Measurements from ENCODE around the gene ERBB4. TPM values are rescaled to one million over a fixed set of nuclear protein-coding genes. Genes with fewer than 3 reads are reported as not detected.
"Not testable (repeated sequence)": the region's sequence is repeated elsewhere in the genome, so short reads cannot be mapped to it uniquely, and the experiment has no call there.

ERBB4 gene
- polyA plus RNA-seq, 2 of the 4 experiments (the other 2 are of a cell fraction), result not detected

DNA sequence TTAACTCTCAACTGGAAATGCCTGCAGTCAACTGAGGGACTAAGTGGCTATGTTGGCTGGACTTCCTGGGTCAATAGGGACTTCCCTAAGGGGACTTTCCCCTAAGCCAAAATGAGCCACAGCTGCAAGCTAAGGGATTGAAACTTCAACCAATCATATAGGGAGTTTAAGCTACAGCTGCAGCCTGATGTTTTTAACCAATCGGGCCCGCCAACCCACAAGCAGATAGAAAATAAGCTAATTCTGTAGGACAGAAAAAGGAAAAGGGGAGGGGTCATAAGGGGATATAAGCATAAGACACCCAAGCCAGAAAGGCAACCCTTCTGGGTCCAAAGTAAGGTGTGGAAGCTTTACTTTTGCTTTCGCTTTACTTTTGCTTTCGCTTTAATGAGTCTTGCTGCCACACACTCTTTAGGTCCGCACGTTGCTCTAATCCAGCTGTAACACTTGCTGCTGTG lies 927.5 kb downstream of the ERBB4 start (continued):
- TF ChIP-seq, protein P1, sequence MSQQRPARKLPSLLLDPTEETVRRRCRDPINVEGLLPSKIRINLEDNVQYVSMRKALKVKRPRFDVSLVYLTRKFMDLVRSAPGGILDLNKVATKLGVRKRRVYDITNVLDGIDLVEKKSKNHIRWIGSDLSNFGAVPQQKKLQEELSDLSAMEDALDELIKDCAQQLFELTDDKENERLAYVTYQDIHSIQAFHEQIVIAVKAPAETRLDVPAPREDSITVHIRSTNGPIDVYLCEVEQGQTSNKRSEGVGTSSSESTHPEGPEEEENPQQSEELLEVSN (IDR thresholded peaks at IDR 0.05; ENCODE audit: borderline replicate concordance, low read depth), result no peak
- TF ChIP-seq CBX2 (IDR thresholded peaks at IDR 0.05; ENCODE audit: borderline replicate concordance, low read depth) (no peak), RNF2 (IDR thresholded peaks at IDR 0.05; ENCODE audit: borderline replicate concordance, low read depth) (no peak), CHD4 (IDR thresholded peaks at IDR 0.05; ENCODE audit: borderline replicate concordance) (no peak)

GRCh38 chr2:211609127-211609526 lies 929.5 kb downstream of the ERBB4 start:
- Histone ChIP-seq H3K4me2 (no peak overlapping the region), H3K4me3 (no peak overlapping the region), H3K27ac (no peak overlapping the region), H3K4me1 (no peaks in the 10 kb centered on the region), H3K9me3 (no peaks in the 10 kb centered on the region)
- TF ChIP-seq HOXB5 (CRISPR knock-in tag; IDR thresholded peaks at IDR 0.05) (no peak), KDM5A (IDR thresholded peaks at IDR 0.05) (no peak), HOXA7 (CRISPR knock-in tag; IDR thresholded peaks at IDR 0.05) (no peak)
- TF ChIP-seq, protein P2, sequence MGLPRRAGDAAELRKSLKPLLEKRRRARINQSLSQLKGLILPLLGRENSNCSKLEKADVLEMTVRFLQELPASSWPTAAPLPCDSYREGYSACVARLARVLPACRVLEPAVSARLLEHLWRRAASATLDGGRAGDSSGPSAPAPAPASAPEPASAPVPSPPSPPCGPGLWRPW (IDR thresholded peaks at IDR 0.05), result no peak
- ATAC-seq (no peak), FAIRE-seq (no peak), DNase-seq (ENCODE audit: low read depth in 1 of 2, low spot score in 1 of 2) (no peak)
- CTCF ChIA-PET, result no interaction called here
- POLR2A ChIA-PET, result no interaction called here

DNA sequence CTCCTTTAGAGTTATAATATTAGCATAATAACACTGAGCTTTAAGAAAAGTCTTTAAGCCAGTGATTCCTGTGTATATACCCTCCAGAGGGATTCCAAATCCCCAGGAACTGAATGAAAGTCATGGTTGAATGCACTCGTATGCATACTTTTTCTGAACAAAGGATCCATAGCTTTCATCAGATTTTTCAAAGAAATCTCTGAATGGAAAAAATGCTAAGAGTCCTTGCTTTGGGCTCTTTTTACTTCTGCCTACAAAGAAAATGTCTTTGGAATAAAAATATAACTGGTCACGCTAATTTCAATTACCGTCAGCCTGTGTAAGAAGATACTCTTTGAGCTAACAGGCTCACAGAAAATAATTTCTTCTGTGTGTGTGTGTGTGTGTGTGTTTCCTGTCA lies 939.5 kb downstream of the ERBB4 start:
- TF ChIP-seq ZSCAN20 (CRISPR knock-in tag; IDR thresholded peaks at IDR 0.05), result no peak
- TF ChIP-seq RNF2 (IDR thresholded peaks at IDR 0.05; ENCODE audit: borderline replicate concordance, low read depth), result no peak
- no peak for TF ChIP-seq FOSL2 (IDR thresholded peaks at IDR 0.05)
- no peak for TF ChIP-seq FOSL2 (CRISPR knock-in tag; IDR thresholded peaks at IDR 0.05)
- no peak for TF ChIP-seq RARB (CRISPR knock-in tag; IDR thresholded peaks at IDR 0.05)
- no peak overlapping the region for H3K4me2 ChIP-seq
- CTCF ChIA-PET, result no interaction called here
- H3K4me3 ChIP-seq, result no peak overlapping the region
- no peaks in the 10 kb centered on the region for H3K4me1 ChIP-seq
- ATAC-seq, result no peak
- no peaks in the 10 kb centered on the region; the same call in 2 of the 3 replicates for H3K9me3 ChIP-seq
- no peak for DNase-seq (ENCODE audit: low read depth in 1 of 2, low spot score in 1 of 2)
- POLR2A ChIA-PET, result no interaction called here
- 60% methylated on average over 3 of the region's 3 CpGs for WGBS (ENCODE audit: missing lambda C conversion rate)
- no peak overlapping the region for H3K27ac ChIP-seq
- no peak for FAIRE-seq

DNA sequence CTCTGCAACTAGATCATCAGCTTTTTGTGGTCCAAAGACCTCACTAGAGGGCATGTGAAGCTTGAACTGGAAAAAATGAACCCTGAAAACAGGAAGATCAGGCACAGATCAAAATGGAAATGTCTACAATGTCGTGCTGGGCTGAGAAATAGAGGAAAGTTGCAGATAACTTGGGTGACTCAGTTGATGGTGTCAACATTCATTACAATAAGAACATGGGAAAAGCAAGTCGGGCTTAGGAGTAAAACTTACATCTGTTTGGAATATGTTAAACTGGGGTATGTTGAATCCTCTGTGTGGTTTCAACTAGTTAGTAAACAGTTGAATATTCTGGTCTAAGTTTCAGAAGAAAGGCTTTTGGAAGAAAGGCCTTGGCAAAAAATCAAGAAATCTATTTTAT lies 940.4 kb downstream of the ERBB4 start:
- DNase-seq (ENCODE audit: low read depth in 1 of 2, low spot score in 1 of 2) (no peak), FAIRE-seq (no peak), ATAC-seq (no peak)
- Histone ChIP-seq H3K27ac (no peak overlapping the region), H3K4me1 (no peaks in the 10 kb centered on the region), H3K4me2 (no peak overlapping the region), H3K4me3 (no peak overlapping the region), H3K9me3 (no peaks in the 10 kb centered on the region; the same call in 2 of the 3 replicates)
- no peak for TF ChIP-seq CBX8 (IDR thresholded peaks at IDR 0.05)
- TF ChIP-seq RNF2 (IDR thresholded peaks at IDR 0.05; ENCODE audit: borderline replicate concordance, low read depth), result no peak
- TF ChIP-seq, protein P2 (IDR thresholded peaks at IDR 0.05), result no peak
- TF ChIP-seq MAFK (IDR thresholded peaks at IDR 0.05; ENCODE audit: partially characterized antibody), result no peak
- 0% methylated on average over 2 of the region's 2 CpGs for WGBS (ENCODE audit: missing lambda C conversion rate)
- POLR2A ChIA-PET, result no interaction called here
- CTCF ChIA-PET, result no interaction called here

DNA sequence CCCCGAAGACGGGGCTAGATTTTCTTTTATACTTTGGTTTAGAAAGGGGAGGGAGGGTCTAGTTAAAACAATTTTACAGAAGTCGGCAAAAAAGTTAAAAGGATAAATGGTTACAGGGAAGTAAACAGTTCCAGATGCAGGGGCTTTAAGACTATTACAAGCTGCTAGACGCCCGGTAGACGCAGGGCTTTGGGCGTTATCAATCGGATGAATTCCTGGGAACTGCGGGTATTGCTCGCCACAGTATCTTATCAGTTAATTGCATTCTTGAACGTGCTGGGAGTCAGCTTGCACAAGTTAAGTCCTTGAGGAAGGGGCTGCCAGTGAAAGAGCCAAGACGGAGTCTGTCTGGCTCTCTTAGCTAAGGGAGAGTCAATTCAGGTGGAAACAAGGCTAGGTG lies 946.6 kb downstream of the ERBB4 start:
- DNase-seq (ENCODE audit: low read depth in 1 of 2, low spot score in 1 of 2); CTCF ChIA-PET; H3K4me2 ChIP-seq; POLR2A ChIA-PET; ATAC-seq; H3K9me3 ChIP-seq; H3K4me3 ChIP-seq; FAIRE-seq; H3K27ac ChIP-seq; H3K4me1 ChIP-seq: not testable (repeated sequence)
- 70% methylated on average over 11 of the region's 12 CpGs for WGBS (ENCODE audit: missing lambda C conversion rate)

GRCh38 chr2:211591426-211591825 lies 947.2 kb downstream of the ERBB4 start:
- FAIRE-seq, result no peak
- ChIA-PET POLR2A (no interaction called here), CTCF (no interaction called here)

More at GRCh38 chr2:211591426-211591825, 947.2 kb downstream of the ERBB4 start:
- Histone ChIP-seq H3K9me3 (no peaks in the 10 kb centered on the region), H3K4me3 (no peak overlapping the region), H3K4me1 (no peaks in the 10 kb centered on the region), H3K27ac (no peak overlapping the region), H3K4me2 (no peak overlapping the region)
- 50% methylated on average over 2 of the region's 2 CpGs for WGBS (ENCODE audit: missing lambda C conversion rate)
- DNase-seq (ENCODE audit: low read depth in 1 of 2, low spot score in 1 of 2) (no peak), ATAC-seq (no peak)
- no peak for TF ChIP-seq HMGXB4 (CRISPR knock-in tag; IDR thresholded peaks at IDR 0.05; ENCODE audit: borderline replicate concordance)
- TF ChIP-seq HDAC2 (IDR thresholded peaks at IDR 0.05), result no peak
- no peak for TF ChIP-seq HOXB13 (CRISPR knock-in tag; IDR thresholded peaks at IDR 0.05; ENCODE audit: low read depth)
- no peak for TF ChIP-seq CEBPB (IDR thresholded peaks at IDR 0.05)
- TF ChIP-seq PHF8 (IDR thresholded peaks at IDR 0.05; ENCODE audit: borderline replicate concordance, low read depth), result no peak
- TF ChIP-seq, protein P3, sequence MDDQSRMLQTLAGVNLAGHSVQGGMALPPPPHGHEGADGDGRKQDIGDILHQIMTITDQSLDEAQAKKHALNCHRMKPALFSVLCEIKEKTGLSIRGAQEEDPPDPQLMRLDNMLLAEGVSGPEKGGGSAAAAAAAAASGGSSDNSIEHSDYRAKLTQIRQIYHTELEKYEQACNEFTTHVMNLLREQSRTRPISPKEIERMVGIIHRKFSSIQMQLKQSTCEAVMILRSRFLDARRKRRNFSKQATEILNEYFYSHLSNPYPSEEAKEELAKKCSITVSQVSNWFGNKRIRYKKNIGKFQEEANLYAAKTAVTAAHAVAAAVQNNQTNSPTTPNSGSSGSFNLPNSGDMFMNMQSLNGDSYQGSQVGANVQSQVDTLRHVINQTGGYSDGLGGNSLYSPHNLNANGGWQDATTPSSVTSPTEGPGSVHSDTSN (IDR thresholded peaks at IDR 0.05), result no peak
- TF ChIP-seq, protein P4, sequence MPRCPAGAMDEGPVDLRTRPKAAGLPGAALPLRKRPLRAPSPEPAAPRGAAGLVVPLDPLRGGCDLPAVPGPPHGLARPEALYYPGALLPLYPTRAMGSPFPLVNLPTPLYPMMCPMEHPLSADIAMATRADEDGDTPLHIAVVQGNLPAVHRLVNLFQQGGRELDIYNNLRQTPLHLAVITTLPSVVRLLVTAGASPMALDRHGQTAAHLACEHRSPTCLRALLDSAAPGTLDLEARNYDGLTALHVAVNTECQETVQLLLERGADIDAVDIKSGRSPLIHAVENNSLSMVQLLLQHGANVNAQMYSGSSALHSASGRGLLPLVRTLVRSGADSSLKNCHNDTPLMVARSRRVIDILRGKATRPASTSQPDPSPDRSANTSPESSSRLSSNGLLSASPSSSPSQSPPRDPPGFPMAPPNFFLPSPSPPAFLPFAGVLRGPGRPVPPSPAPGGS (IDR thresholded peaks at IDR 0.05), result no peak
- TF ChIP-seq RNF2 (IDR thresholded peaks at IDR 0.05; ENCODE audit: borderline replicate concordance, low read depth), result no peak
